Hepatocyte (in vitro differentiated cells): ENCODE data around the gene CCNK. TPM values are rescaled to one million over a fixed set of nuclear protein-coding genes. Genes with fewer than 3 reads are reported as not detected.

ENCODE experiments used
- DNase-seq: peaks from one replicate; pipeline ENCODE4 v3.0.0-alpha.2; 2016; ENCODE audit warnings: low spot score
- H2AFZ ChIP-seq: fragments of 200-600 bp; sonication (generic); 2 replicates; pipeline ENCODE4 v1.6.0; 2016; ENCODE audit warnings: antibody characterized with exemption, mild to moderate bottlenecking
- H3K27ac ChIP-seq: fragments of 200-600 bp; sonication (generic); 2 replicates; pipeline ENCODE4 v1.5.1; 2016; ENCODE audit warnings: mild to moderate bottlenecking
- H3K27me3 ChIP-seq: fragments of 200-600 bp; sonication (generic); 2 replicates; pipeline ENCODE4 v1.6.1; 2016
- H3K36me3 ChIP-seq: fragments of 200-600 bp; sonication (generic); replicated peaks from 2 replicates; pipeline ENCODE4 v1.5.1; 2016; ENCODE audit warnings: low read depth; ENCODE audit not compliant: insufficient read depth
- H3K4me1 ChIP-seq: fragments of 200-600 bp; sonication (generic); 2 replicates; pipeline ENCODE4 v1.5.1; 2016; ENCODE audit warnings: mild to moderate bottlenecking, moderate library complexity; ENCODE audit not compliant: insufficient read depth
- H3K4me2 ChIP-seq: fragments of 200-600 bp; sonication (generic); 2 replicates; pipeline ENCODE4 v1.6.0; 2016
- H3K4me3 ChIP-seq: fragments of 200-600 bp; sonication (generic); 2 replicates; pipeline ENCODE4 v1.5.1; 2016; ENCODE audit warnings: mild to moderate bottlenecking
- H3K79me2 ChIP-seq: fragments of 200-600 bp; sonication (generic); 2 replicates; pipeline ENCODE4 v1.6.0; 2017; ENCODE audit warnings: mild to moderate bottlenecking
- H3K9me2 ChIP-seq: fragments of 200-600 bp; sonication (generic); replicated peaks from 2 replicates; pipeline ENCODE4 v1.6.0; 2017; ENCODE audit warnings: mild to moderate bottlenecking; ENCODE audit not compliant: insufficient read depth
- H3K9me3 ChIP-seq: fragments of 200-600 bp; sonication (generic); 2 replicates; pipeline ENCODE4 v1.5.1; 2016; ENCODE audit warnings: low read depth, mild to moderate bottlenecking
- H4K20me1 ChIP-seq: fragments of 200-600 bp; sonication (generic); 2 replicates; pipeline ENCODE4 v1.6.0; 2016; ENCODE audit warnings: mild to moderate bottlenecking; ENCODE audit not compliant: insufficient read depth, poor library complexity, severe bottlenecking
- EZH2 ChIP-seq: fragments of 200-600 bp; sonication (generic); IDR thresholded peaks from 2 replicates; pipeline ENCODE4 v1.6.1; 2016; ENCODE audit warnings: antibody characterized with exemption, mild to moderate bottlenecking, borderline replicate concordance
- EZH2phosphoT487 ChIP-seq: fragments of 200-600 bp; sonication (generic); IDR thresholded peaks from one replicate; pipeline ENCODE4 v1.6.1; 2018; ENCODE audit warnings: antibody characterized with exemption, mild to moderate bottlenecking, low read depth, moderate library complexity; ENCODE audit not compliant: unreplicated experiment, severe bottlenecking
- WGBS: methylation state at CpG from one replicate; pipeline ENCODE4 v1.1.6; 2016; ENCODE audit warnings: low lambda C conversion rate; ENCODE audit errors: missing lambda C conversion rate; 5-methylcytosine and 5-hydroxymethylcytosine counted together
- polyA plus RNA-seq: library from polyadenylated mRNA; unstranded; fragments of >200 nt; fragmentation: Nextera tagmentation; extraction: Ambion mirVana; gene quantifications from 2 replicates; pipeline ENCODE4 v1.2.1, GENCODE V29; 2016
- total RNA-seq: library from RNA; depleted of rRNA; stranded (reverse); fragments of >200 nt; gene quantifications from 2 replicates; pipeline ENCODE4 v1.2.3, GENCODE V29; 2014
- TF ChIP-seq, protein P1 (sequence below): fragments of 200-600 bp; sonication (generic); IDR thresholded peaks from 2 replicates; pipeline ENCODE4 v1.5.1; 2016; ENCODE audit warnings: antibody characterized with exemption, mild to moderate bottlenecking; ENCODE audit not compliant: poor library complexity

Gene CCNK
- total and polyA plus RNA-seq, 2 experiments from 2014 or later, result 11.1 to 15.6 TPM

DNA sequence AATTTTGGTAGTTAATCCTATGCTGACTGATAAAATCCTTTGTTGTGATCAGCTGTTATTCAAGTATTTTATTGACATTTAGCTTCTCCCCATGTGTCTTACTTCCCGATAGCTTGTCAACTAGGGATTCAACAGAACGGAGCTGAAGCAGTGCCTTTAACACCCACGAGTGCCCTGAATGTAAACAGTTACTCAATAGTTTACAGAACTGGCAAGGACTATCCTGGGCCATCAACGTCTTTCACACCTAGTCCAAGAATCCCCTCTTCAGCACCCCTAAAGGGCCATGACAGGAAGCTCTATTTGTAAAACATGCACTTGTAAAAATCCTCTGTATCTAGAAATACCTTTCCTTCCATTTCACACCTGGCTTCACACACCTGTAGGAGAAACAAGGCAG lies 45.9 kb upstream of the CCNK start:
- 51% methylated on average over 4 of the region's 4 CpGs for WGBS
- no peaks in the 10 kb centered on the region for H3K9me3 ChIP-seq
- no peaks in the 10 kb centered on the region for H3K36me3 ChIP-seq
- H3K4me2 ChIP-seq, result no peak overlapping the region
- no peaks in the 10 kb centered on the region for H3K4me1 ChIP-seq
- no peak overlapping the region for H3K27ac ChIP-seq
- no peak overlapping the region for H3K4me3 ChIP-seq
- peaks cover 18% of the 10 kb centered on the region for H3K79me2 ChIP-seq
- DNase-seq, result no peak
- H2AFZ ChIP-seq, result no peak overlapping the region
- H3K9me2 ChIP-seq, result no peaks in the 10 kb centered on the region
- H4K20me1 ChIP-seq, result no peaks in the 10 kb centered on the region
- no peaks in the 10 kb centered on the region for H3K27me3 ChIP-seq
- TF ChIP-seq EZH2 (no peak), EZH2phosphoT487 (no peak)
- TF ChIP-seq, protein P1, sequence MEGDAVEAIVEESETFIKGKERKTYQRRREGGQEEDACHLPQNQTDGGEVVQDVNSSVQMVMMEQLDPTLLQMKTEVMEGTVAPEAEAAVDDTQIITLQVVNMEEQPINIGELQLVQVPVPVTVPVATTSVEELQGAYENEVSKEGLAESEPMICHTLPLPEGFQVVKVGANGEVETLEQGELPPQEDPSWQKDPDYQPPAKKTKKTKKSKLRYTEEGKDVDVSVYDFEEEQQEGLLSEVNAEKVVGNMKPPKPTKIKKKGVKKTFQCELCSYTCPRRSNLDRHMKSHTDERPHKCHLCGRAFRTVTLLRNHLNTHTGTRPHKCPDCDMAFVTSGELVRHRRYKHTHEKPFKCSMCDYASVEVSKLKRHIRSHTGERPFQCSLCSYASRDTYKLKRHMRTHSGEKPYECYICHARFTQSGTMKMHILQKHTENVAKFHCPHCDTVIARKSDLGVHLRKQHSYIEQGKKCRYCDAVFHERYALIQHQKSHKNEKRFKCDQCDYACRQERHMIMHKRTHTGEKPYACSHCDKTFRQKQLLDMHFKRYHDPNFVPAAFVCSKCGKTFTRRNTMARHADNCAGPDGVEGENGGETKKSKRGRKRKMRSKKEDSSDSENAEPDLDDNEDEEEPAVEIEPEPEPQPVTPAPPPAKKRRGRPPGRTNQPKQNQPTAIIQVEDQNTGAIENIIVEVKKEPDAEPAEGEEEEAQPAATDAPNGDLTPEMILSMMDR, result no peak

DNA sequence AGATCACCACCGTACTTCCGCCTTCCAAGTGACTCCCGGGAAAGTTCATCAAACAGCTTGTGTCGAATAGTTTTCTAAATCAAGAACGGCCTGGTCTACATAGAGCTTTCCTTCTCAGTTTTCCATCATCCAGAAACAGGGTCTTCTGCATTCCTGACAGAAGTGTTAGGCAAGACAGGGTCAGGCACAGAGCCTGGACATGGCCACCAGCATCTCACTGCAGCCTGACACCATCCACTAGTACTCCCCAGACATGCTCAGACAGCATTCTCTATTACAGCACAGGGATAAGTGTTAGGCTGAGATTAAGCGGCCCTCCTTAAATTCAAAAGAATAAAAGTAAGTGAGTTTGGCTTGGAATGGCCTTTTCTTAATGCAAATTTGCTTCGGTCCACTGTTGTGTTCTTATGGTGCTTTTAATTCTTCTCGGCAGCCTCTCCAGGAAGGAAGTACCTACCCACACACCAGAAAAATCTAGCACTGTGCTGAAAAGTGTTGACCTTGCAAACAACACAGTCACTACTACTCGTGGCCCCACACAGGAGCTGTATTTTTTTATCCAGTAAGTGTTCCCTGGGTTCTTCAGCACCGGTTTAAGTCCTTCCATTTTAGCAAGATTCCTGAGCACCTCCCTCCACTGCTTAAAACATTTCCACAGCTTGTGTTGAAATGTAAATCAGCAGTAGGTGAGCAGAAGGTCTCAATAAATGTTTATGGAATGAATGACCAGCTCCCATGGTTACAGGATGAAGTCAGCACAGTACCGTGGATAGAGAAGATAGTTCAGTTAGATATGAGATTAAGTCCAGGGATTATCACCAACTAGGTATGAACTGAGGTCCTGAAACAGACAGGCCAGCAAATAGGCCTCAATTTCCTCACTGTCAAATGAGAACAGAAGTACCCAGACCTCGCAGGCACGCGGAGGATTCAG lies 44.7 kb upstream of the CCNK start:
- TF ChIP-seq EZH2 (no peak), EZH2phosphoT487 (no peak)
- TF ChIP-seq, protein P1, result no peak
- H3K9me3 ChIP-seq, result no peaks in the 10 kb centered on the region
- no peaks in the 10 kb centered on the region for H3K9me2 ChIP-seq
- peak overlapping the region; percentile 29 for H3K27ac ChIP-seq
- 88% methylated on average over 14 of the region's 14 CpGs for WGBS
- H3K4me3 ChIP-seq, result no peak overlapping the region
- no peaks in the 10 kb centered on the region for H3K27me3 ChIP-seq
- H2AFZ ChIP-seq, result no peak overlapping the region
- H3K4me2 ChIP-seq, result no peak overlapping the region
- no peak for DNase-seq
- H3K4me1 ChIP-seq, result no peaks in the 10 kb centered on the region
- H3K79me2 ChIP-seq, result peaks cover 13% of the 10 kb centered on the region
- H4K20me1 ChIP-seq, result no peaks in the 10 kb centered on the region
- H3K36me3 ChIP-seq, result no peaks in the 10 kb centered on the region

DNA sequence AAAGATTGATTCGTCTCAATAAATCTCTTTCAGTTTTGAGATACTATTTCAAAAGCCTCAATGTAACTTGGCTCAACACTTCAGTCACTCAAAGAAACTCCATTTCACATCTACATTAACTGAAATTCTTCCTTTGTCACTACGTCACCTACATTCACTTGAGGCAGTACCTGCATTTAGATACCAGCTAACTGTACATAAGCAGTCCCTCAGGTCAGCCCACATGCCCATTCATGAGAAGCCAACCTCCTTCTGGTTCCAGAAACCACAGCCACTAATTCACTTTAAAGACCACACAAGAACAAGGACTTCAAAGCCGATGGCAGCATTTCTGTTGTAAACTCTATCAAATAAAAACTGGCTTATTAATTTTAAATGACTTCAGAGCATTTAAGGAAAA lies 43.5 kb upstream of the CCNK start:
- Histone ChIP-seq H3K9me3 (no peaks in the 10 kb centered on the region), H3K4me2 (no peak overlapping the region), H3K27me3 (no peaks in the 10 kb centered on the region), H3K9me2 (no peaks in the 10 kb centered on the region), H2AFZ (no peak overlapping the region), H3K4me3 (no peak overlapping the region), H3K4me1 (no peaks in the 10 kb centered on the region), H3K79me2 (peaks cover 7% of the 10 kb centered on the region), H4K20me1 (no peaks in the 10 kb centered on the region), H3K36me3 (no peaks in the 10 kb centered on the region), H3K27ac (no peak overlapping the region)
- TF ChIP-seq EZH2 (no peak), EZH2phosphoT487 (no peak)
- TF ChIP-seq, protein P1, result no peak
- DNase-seq, result no peak
- WGBS, result 96% methylated on average over 3 of the region's 3 CpGs
